Femur (tissue), 1 donor: ENCODE measurements around the gene SPTBN1.

Experiments
- DNase-seq: peaks from one replicate; pipeline ENCODE4 v3.0.0-alpha.2; 2017

The SPTBN1 gene

GRCh38 chr2:54664238-54664786 lies 208.2 kb downstream of the SPTBN1 start:
- DNase-seq, result no peak

DNA sequence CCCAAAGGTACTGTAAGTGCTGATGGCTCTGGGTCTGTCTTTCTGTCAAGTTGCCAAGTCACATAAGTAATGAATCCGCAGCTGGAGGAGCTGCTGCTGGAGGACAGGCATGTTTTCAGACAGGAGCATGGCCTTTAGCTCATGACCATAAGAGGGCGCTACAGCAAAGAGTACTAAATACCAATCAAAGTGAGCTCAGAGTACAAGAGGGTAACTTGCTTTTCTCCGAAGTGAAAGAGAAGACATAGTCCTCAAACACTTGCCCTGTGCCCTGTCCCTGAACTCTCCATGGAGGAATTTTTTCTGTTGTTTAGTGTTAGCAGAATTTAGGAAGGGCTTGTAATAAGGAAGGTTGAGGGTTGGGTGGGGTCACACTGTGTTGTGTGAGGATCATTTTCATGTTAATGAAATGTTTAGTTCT lies 209.3 kb downstream of the SPTBN1 start:
- DNase-seq, result no peak

GRCh38 chr2:54666131-54666633 lies 210.1 kb downstream of the SPTBN1 start:
- DNase-seq, result peak; percentile 65

DNA sequence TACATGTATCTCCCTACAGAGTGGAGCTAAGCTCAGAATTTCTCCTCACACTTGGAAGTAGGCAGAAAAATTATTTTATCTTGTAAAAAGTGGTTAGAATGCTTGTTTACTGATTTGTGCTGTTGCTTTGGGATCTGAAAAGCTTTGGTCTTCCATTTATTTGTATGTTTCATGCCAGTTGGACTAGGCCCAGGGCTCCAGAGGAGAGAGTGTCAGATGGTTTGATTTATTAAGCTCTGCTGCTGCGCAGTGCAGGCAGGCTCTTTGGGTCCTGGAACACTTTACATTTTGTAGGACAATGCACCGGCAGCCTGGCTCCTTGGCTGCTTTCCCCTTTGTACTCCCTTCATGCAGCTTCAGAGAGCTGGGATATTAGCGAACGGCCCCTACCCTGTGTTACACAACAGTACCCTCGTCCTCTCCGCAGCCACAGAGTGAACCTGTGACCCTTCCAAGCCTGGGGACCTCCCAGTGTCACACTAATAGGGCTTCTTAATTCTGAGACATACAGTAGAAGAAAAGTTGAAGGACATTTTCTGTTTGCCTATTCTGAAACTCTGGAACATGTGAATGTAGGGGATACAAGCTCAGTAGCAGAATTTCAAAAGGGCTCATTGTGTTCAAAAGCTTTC lies 210.6 kb downstream of the SPTBN1 start:
- DNase-seq, result peak; percentile 54

DNA sequence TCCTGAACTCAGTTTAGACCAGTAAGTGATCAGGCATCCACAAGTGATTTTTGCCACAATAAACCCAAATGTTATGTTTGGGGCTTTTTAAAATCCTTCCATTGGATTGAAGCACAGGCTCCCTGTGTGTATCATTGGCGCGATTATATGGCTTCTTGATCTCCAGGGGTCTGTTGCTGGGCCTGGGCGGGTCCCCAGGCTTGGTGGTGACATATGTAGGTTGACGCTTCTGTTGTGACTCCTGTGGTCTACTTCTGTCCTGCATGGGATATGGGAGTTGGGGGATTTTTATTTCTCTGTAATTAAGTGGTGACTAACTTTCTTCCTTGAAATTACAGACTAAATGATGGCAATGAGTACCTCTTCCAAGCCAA lies 211.1 kb downstream of the SPTBN1 start:
- DNase-seq, result no peak

DNA sequence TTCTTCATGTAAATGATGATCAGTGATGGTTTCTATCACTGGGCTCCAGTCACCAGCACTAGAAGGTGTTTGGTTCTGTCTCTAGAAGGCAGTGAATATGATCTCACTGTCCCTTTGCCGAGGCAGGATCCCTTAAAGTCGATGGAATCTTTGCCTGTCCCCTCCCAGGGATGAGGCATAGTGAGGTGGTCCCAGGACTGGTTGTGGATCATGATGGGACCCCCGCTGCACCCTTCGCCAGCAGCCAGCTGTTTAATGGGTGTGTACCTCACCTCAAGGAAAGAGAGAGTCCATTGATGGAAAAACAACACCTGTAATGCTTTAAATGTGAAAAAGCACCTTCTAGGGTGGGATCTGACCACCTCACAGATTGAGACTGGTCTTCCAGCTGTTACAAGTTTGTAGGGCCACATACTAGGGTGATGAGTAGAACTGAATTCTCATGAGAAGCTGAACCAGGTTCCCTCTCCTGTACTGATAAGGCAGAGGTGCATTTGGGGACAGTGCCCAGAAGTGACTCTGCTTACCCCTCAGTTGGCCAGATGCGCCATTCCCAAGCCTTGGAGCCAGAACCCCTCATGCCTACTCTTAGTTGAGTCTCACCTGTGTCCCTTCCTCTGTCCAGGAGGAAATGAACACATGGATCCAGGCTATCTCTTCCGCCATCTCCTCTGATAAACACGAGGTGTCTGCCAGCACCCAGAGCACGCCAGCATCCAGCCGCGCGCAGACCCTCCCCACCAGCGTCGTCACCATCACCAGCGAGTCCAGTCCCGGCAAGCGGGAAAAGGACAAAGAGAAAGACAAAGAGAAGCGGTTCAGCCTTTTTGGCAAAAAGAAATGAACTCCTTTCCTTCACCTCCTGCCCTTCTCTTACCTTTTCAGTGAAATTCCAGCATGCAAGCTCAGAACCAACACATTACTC lies 211.9 kb downstream of the SPTBN1 start:
- DNase-seq, result no peak

- DNase-seq, result no peak
Measured at GRCh38 chr2:54668711-54669110, 212.6 kb downstream of the SPTBN1 start.

- no peak for DNase-seq
Measured at GRCh38 chr2:54669677-54670484, 213.8 kb downstream of the SPTBN1 start.

- DNase-seq, result no peak
Measured at GRCh38 chr2:54670485-54671009, 214.4 kb downstream of the SPTBN1 start.

DNA sequence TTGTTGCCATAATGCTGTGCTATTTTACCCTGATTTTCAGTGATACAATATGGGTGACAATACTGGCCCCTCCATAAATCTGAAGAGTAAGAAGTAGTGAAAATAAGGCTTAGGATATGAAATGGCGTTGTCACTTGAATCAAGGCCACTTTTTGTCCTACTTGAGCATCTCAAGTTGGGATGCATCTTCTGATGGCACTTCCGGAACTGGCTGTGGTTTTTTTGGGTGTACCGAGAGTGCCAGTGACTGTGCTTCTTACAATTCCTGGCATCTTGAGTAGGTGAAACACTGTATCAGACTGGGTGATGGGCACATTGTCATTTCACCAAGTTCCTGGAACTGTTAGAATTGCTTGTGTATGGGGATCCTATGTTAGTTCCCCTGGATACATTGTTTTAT lies 214.9 kb downstream of the SPTBN1 start:
- no peak for DNase-seq

DNA sequence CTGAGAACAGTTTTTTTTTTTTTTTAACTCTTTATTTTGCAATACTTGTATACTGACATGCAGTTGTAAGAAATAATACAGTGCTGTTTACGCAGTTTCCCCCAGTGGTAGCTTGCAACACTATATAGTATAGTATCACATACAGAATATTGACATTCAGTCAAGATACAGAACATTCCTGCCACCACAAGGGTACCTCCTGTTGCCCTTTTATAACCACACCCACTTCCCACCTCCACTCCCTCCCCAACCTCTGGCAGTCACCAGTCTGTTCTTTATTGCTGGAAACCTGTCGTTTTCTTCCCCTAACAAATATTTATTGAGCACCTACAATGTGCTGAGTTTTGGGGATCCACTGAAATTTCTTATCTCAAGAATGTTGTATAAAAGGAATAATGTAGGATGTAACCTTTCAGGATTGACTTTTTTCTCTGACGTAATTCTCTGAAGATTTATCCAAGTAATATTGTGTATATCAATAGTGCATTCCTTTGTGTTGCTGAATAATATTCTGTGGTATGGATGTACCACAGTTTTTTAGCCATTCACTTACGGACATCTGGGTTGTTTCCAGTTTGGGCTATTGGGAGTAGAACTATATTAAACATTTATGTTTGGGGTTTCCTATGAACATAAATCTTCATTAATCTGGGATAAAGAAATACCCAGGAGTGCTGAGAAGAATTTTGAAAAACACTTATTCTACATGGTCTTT lies 215.9 kb downstream of the SPTBN1 start:
- DNase-seq, result no peak

GRCh38 chr2:54672590-54673456 lies 216.7 kb downstream of the SPTBN1 start:
- DNase-seq, result no peak

DNA sequence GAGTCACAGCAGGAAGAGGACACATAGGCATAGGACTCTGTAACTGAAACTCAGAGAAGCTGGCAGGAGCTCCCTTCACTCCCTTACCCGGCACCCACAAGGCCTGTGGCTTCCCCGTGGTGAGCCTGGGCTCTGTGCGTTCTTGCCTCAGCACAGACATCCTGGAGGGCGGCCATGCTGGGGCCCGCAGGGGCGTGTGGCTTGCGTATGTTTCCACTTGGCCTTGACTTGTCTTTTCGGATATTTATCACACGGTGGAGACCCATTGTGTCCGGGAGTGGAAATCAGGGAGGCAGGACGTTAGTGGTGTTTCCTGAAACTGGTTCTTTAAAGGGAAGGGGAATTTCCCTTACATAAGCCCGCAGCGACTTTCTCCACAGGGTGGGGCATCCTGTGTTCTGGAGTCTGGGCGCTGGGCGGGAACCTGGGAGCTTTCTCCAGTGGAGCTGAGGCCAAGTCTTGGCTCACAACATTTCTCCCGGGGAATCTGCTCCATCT lies 217.4 kb downstream of the SPTBN1 start:
- peak; percentile 89 for DNase-seq

DNA sequence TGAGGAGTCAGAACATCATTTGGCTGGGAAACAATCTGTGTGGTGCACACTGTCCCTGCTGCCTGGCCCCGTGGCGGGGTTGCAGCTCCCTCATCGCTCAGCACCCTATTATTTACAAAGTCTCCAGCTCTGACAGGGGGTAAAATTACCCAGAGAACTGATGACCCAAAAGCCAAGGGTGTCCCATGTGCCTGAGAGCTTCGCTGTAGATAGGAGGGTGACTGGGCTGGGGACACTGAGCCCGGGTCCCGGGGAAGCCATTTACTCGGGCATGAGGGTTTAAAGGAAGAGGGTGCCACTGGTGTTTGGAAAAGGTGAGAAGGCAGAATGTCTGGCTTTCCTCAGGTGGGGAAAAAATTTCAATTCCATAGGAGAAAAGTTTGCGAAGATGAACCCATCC lies 219.2 kb downstream of the SPTBN1 start:
- no peak for DNase-seq

GRCh38 chr2:54675738-54676137 lies 219.6 kb downstream of the SPTBN1 start:
- DNase-seq, result no peak

DNA sequence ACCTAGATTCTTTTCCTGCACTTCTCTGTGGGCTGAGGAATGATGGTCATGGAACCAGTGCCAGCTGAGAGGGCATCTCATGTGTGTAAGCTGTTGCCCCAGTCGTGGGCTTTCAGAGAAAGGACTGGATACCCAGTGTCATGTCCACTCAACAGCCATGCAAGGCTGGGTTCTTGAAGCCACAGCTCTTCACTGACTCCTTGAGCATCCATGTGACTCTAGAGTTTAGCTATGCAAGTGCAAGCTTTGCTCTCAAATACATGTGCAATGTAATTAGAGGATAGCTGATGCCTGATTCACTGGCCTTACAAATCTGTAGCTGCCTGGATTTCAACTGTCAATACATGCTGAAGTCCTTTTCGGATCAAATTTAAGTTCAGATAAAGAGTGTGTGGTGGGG lies 220.5 kb downstream of the SPTBN1 start:
- no peak for DNase-seq

GRCh38 chr2:54677476-54678265 lies 221.5 kb downstream of the SPTBN1 start:
- no peak for DNase-seq

GRCh38 chr2:54678719-54679118 lies 222.6 kb downstream of the SPTBN1 start:
- DNase-seq, result no peak

GRCh38 chr2:54680397-54681041 lies 224.4 kb downstream of the SPTBN1 start:
- DNase-seq, result no peak
